HG03175 (cell line): Measurements from ENCODE around the gene LRRC56.

Experiments used
- ATAC-seq: cut with Tn5 transposase; IDR thresholded peaks from one replicate; pipeline ENCODE4 v1.9.1; 2021; ENCODE audit warnings: mild to moderate bottlenecking, moderate library complexity; ENCODE audit not compliant: unreplicated experiment

The LRRC56 gene

GRCh38 chr11:537622-538430 lies 499 bp downstream of the LRRC56 start:
- ATAC-seq, result no peak

GRCh38 chr11:538431-539051 lies 1.2 kb downstream of the LRRC56 start:
- no peak for ATAC-seq

GRCh38 chr11:539971-540481 lies 2.7 kb downstream of the LRRC56 start:
- ATAC-seq, result no peak

- ATAC-seq, result no peak
These were observed 3.5 kb downstream of the LRRC56 start for GRCh38 chr11:540583-541432.

- ATAC-seq, result no peak
These were observed 4.1 kb downstream of the LRRC56 start for GRCh38 chr11:541433-541885.

DNA sequence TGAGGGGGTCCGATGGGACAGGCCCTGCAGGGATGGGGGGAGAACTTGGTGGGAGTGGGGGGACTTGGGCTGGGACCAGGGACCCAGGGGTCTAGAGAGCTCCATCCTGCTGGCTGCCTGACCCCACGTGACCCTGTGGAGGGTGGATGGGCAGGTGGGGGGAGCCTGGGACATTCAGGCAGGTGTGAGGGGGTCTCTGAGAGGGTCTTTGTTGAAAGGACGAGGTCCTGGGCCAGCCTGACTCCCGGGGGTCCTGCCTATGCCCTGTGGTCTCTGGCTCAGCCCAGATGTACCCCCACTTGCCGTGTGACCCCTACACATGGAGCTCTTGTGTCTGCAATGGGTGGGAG lies 7.5 kb downstream of the LRRC56 start:
- no peak for ATAC-seq

- no peak for ATAC-seq
These were observed 7.8 kb downstream of the LRRC56 start for GRCh38 chr11:545171-545570.

GRCh38 chr11:548700-549603 lies 11.6 kb downstream of the LRRC56 start:
- no peak for ATAC-seq

DNA sequence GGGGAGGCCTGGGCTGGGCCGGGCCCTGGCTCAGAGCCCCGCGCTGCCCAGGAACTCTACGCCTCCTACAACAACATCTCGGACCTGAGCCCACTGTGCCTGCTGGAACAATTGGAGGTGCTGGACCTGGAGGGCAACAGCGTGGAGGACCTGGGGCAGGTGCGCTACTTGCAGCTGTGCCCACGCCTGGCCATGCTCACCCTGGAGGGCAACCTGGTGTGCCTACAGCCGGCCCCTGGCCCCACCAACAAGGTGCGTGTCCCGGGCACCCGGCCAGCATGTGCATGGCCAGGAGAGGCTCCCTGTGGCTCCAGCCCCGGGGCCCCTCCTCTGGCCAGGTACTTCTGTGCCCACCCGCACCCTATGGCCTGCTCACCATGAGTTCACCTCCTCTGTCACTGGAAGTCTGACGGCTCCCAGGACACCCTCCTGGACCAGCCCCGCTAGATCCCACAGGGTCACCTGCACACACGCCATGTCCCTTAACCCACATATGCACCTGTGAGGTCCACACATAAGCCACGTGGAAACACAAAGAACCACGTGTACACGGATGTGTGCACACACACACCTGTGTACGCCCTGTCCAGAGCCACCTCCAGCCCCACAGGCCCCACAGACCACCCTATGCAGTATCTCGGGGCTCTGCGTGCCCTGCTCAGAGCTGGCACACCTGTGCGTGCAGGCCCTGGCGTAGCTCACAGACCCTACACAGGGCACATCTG lies 12.9 kb downstream of the LRRC56 start:
- no peak for ATAC-seq

DNA sequence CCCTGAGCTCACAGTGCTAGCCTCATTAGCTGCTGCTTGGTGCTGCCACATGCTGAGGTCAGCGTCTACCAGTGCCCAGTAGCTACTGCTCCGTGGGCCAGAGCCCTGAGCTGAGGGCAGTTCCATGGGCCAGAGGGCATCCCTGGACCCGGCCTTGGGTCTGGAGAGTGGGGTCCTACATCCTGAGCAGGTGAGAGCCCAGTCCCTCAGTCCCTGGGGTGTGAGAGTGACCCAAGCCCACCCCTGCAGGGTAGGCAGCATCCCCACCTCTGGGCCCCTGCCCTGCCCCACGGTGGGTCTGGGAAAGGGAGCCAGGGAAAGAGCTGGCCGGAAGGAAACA lies 13.4 kb downstream of the LRRC56 start:
- ATAC-seq, result no peak

GRCh38 chr11:551131-551530 lies 13.8 kb downstream of the LRRC56 start:
- ATAC-seq, result no peak

DNA sequence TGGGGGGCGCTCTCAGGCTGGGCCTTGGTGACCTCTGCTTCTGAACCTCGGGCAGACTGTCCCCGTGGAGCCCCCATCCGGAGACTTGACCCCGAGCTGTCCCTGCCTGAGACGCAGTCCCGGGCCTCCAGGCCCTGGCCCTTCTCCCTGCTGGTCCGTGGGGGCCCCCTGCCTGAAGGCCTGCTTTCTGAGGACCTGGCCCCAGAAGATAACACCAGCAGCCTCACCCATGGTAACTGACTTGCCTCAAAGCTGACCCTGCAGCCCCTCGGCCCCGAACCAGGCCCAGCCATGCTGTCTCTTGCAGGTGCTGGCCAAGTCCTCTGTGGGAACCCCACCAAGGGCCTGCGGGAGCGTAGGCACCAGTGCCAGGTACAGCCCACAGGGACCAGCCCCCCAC lies 14.3 kb downstream of the LRRC56 start:
- ATAC-seq, result no peak

- ATAC-seq, result no peak
These were observed 16.0 kb downstream of the LRRC56 start for GRCh38 chr11:553083-553987.

- no peak for ATAC-seq
These were observed 16.6 kb downstream of the LRRC56 start for GRCh38 chr11:553988-554340.

DNA sequence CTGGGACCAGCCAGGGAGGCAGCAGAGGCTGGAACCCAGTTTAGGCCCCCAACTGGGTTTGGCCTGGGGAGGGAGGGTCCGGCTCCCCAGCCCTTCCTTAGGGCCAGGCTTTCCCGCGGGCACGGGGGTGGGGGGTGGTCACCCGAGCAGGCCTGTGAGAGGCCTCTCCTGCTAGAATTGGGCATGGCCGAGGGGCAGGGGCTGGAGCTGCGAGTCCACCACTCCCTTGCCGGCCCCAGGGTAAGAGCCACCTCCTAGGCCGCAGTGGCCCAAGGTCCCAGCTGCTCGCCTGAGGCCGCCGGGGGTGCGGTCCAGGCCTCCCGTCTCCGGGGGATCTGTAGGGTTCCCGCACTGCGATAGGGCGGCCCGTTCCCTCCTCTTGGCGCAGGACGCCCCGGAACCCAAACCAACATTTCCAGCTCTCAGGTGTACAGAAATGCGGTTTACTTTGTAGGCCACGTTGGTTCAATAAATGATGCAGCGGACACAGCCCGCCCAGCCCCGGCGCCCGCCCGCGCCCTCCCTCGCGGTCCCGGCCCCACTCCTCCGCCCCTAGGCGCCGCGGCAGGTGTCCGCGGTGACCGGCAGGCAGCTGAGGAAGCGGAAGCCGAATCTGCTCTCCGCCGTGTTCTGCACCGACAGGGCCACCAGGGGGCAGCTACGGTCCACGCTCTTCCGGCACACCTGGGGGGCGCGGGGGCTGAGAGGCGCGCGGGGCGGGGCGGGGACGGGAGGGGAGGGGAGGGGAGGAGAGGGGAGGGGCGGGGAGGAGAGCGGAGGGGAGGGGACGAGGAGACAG lies 17.3 kb downstream of the LRRC56 start:
- ATAC-seq, result peak; percentile 50

- no peak for ATAC-seq
These were observed 18.0 kb downstream of the LRRC56 start for GRCh38 chr11:555227-555779.

GRCh38 chr11:555780-556661 lies 18.7 kb downstream of the LRRC56 start:
- no peak for ATAC-seq
